Activated effector memory CD4-positive, alpha-beta T cell treated with Interleukin-2 at 50 U/mL for 16 hours (primary cell): ENCODE measurements around the gene RPL7L1.

ENCODE experiments used
- DNase-seq: peaks from one replicate; pipeline ENCODE4 v3.0.0-alpha.2; 2020

The RPL7L1 gene

GRCh38 chr6:42936398-42936797 lies 57.0 kb downstream of the RPL7L1 start:
- DNase-seq: no peak

- no peak for DNase-seq
Measured at GRCh38 chr6:42937548-42938427, 58.4 kb downstream of the RPL7L1 start.

- no peak for DNase-seq
Measured at GRCh38 chr6:42938428-42938796, 59.0 kb downstream of the RPL7L1 start.

- no peak for DNase-seq
Measured at GRCh38 chr6:42938987-42939809, 59.8 kb downstream of the RPL7L1 start.
